ENCODE results near the gene LPAR5. TPM values are rescaled to one million over a fixed set of nuclear protein-coding genes. Genes with fewer than 3 reads are reported as not detected.

Gene LPAR5
- total RNA-seq = not detected in 2 replicates

DNA sequence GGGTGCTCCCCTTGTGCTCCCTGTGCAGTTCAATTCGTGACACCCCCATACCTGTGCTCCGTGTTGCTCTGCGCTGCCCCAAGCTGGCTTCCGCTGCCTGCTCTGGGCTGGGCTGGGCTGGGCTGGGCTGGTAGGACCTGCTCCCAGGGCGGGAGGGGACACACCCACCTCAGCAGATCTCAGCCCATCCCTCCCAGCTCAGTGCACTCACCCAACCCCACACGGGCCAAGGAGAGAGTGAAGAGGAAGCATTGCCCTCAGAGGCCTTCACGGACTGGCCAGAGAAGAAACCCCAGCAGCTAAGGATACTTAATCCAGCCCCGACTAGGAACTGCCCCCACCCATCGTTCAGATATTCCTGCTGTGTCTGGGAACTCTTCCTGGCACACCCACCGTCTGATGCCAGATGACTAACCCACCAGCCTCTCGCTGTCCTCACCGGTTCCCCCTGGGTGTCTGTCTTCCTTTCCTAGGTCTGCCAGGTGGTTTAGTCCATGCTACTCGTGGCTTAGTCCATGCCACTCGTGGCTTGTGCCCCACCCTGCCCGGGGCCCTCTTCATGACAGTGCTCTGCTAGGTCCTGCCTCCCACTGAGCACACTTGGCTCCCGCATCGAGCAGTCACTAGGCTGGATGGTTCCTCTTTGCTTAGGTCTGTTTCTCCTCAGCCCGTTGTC lies at the start of gene LPAR5:
TSS of gene LPAR5 (minus strand) at position 104 of the 676 bp plus-strand sequence. CDS start 14,711 bp downstream, outside the sequence.

DNA sequence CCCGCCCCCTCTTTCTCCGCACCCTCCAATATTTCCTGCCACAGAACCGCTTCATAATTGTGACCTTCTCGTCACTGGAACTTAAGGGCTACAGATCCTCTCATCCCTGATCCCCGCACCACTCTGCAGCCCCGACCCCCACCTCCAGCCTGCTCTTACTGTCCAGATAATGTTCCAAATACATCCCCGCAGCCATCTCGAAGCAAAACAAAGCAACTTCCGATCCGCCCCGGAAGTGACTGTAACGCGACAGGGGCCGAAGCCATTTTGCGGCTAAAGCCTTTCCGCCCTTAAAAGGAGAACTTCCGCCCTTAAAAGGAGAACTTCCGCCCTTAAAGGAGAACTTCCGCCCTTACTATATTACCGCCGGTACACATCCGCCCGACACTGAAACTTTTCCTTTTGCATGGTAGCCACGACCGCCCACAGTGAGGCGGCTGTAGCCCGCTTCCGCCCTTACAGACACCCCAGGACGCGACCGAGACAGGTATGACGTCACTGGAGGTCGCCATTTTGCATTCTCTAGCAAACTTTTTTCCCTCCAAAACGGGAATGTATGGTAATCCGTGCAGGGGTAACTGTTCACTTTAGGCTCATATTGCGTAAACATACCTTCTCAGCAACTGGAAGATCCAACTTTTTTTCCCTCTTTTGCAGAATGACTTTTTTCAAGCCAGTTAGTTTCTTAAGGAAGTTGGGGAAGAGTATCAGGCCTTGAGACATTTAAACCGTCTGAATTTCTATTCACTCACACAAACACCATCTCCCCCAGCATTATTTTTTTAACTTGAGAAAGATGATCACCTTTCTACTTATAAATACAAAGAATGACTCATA lies 27.4 kb upstream of the LPAR5 start, which contains the start of gene ING4:
TSS of gene ING4 (minus strand) at position 214 of the 837 bp plus-strand sequence. CDS start at position 196, 18 bp downstream.

GRCh38 chr12:6647083-6647604 lies 11.4 kb upstream of the LPAR5 start, which contains the start of gene ACRBP:
ACRBP (minus strand) TSS chr12:6647432; CDS start chr12:6647366, 66 bp downstream.

Other genes with a start within 250 kb of the LPAR5 start
- gene CD27, start 191.0 kb downstream of the LPAR5 start, total RNA-seq = not detected in 2 replicates
- gene TAPBPL, start 183.9 kb downstream of the LPAR5 start, total RNA-seq = 3.8 and 13.5 TPM in 2 replicates
- 2.7 and 3.7 TPM in 2 replicates for gene VAMP1, start 165.3 kb downstream of the LPAR5 start, total RNA-seq
- 86.8 and 164 TPM in 2 replicates for gene MRPL51, start 142.7 kb downstream of the LPAR5 start, total RNA-seq
- gene NCAPD2, start 141.9 kb downstream of the LPAR5 start, total RNA-seq = 27.6 and 102 TPM in 2 replicates
- 10,543 and 12,698 TPM in 2 replicates for gene GAPDH, start 101.4 kb downstream of the LPAR5 start, total RNA-seq
- gene IFFO1, start 79.9 kb downstream of the LPAR5 start, total RNA-seq = 9.0 and 21.4 TPM in 2 replicates
- 16.3 and 29.1 TPM in 2 replicates for gene NOP2, start 67.7 kb downstream of the LPAR5 start, total RNA-seq
- gene CHD4, start 28.6 kb downstream of the LPAR5 start, total RNA-seq = 152 and 224 TPM in 2 replicates
- under 0.01 TPM in 1 of 2 replicates, not detected in the other for gene ACRBP, start 11.5 kb upstream of the LPAR5 start, total RNA-seq
- 19.7 and 33.5 TPM in 2 replicates for gene ING4, start 27.2 kb upstream of the LPAR5 start, total RNA-seq
- 9.0 and 11.3 TPM in 2 replicates for gene ZNF384, start 53.4 kb upstream of the LPAR5 start, total RNA-seq
- gene PIANP, start 64.9 kb upstream of the LPAR5 start, total RNA-seq = under 0.01 TPM in 2 replicates
- 87.9 and 100 TPM in 2 replicates for gene COPS7A, start 88.1 kb upstream of the LPAR5 start, total RNA-seq
- gene MLF2, start 117.2 kb upstream of the LPAR5 start, total RNA-seq = 147 and 175 TPM in 2 replicates
- 17.2 and 38.0 TPM in 2 replicates for gene PTMS, start 130.4 kb upstream of the LPAR5 start, total RNA-seq
- gene LAG3, start 136.6 kb upstream of the LPAR5 start, total RNA-seq = not detected in 2 replicates
- gene CD4, start 153.6 kb upstream of the LPAR5 start, total RNA-seq = 0.28 and 0.58 TPM in 2 replicates
- 0.96 and 2.5 TPM in 2 replicates for gene GPR162, start 185.9 kb upstream of the LPAR5 start, total RNA-seq
- 79.6 and 124 TPM in 2 replicates for gene P3H3, start 192.4 kb upstream of the LPAR5 start, total RNA-seq
- 1.4 and 2.5 TPM in 2 replicates for gene GNB3, start 205.0 kb upstream of the LPAR5 start, total RNA-seq
- 5.6 and 29.7 TPM in 2 replicates for gene CDCA3, start 215.3 kb upstream of the LPAR5 start, total RNA-seq
- gene USP5, start 216.2 kb upstream of the LPAR5 start, total RNA-seq = 77.8 and 123 TPM in 2 replicates
- gene TPI1, start 231.6 kb upstream of the LPAR5 start, total RNA-seq = 1,644 and 1,719 TPM in 2 replicates
- gene SPSB2, start 237.3 kb upstream of the LPAR5 start, total RNA-seq = 3.6 and 4.2 TPM in 2 replicates